MM.1S (cell line): ENCODE measurements around the gene PLPP7.

ENCODE experiments used
- CTCF ChIP-seq: fragments of 300-600 bp; sonication (generic); IDR thresholded peaks from 2 replicates; pipeline ENCODE4 v1.5.1; 2016; ENCODE audit warnings: antibody characterized with exemption, low read length, mixed read lengths
- EZH2 ChIP-seq: fragments of 300-600 bp; sonication (generic); optimal IDR thresholded peaks from 2 replicates; pipeline ENCODE3; 2017; ENCODE audit warnings: low read depth, mild to moderate bottlenecking, antibody characterized with exemption, low read length, mixed read lengths

- TF ChIP-seq EZH2 (no peak), CTCF (no peak)
These were observed 45.3 kb downstream of the PLPP7 start for GRCh38 chr9:131334629-131335367.
